GM19043 (cell line): ENCODE measurements around the gene HRG.

ENCODE experiments used
- ATAC-seq: cut with Tn5 transposase; IDR thresholded peaks from one replicate; pipeline ENCODE4 v1.9.1; 2021; ENCODE audit warnings: low read depth; ENCODE audit not compliant: unreplicated experiment

HRG gene

DNA sequence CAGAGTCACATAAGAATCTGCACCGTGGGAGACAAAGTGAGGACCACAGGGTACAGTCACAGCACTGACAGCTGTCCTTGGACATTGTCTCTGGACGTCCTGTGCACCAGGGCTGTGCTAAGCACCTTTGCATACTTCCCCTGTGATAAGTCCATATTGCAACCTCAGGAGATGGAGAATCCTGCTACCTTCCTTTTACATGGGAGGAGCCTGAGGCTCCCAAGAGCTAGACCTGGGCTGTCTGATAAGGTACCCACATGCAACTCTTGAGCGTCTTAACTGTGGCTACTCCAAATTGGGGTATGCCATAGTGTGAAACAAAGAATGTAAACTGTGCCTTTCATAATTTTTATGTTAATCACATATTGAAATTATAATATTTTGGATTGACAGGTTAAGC is 28.1 kb upstream of the HRG start:
- ATAC-seq: no peak

DNA sequence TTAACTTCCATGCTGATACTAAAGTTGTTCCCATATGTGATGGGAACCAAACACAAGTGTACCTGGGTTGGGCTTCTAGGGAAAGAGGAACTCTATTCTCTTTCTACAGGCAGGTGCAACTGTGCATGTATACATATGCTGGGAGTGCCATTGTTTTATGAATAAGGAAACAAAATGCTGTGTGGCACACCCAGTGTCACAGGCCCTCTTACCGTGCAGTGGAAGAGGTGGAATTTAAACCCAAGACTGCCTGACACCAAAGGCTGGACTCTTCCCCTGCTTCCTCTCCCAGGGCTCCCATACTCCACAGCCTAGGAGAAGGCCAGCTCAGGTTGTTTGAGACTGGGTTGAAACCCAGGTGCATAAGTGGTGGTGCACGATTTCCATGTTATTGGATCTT is 27.6 kb upstream of the HRG start:
- no peak for ATAC-seq

DNA sequence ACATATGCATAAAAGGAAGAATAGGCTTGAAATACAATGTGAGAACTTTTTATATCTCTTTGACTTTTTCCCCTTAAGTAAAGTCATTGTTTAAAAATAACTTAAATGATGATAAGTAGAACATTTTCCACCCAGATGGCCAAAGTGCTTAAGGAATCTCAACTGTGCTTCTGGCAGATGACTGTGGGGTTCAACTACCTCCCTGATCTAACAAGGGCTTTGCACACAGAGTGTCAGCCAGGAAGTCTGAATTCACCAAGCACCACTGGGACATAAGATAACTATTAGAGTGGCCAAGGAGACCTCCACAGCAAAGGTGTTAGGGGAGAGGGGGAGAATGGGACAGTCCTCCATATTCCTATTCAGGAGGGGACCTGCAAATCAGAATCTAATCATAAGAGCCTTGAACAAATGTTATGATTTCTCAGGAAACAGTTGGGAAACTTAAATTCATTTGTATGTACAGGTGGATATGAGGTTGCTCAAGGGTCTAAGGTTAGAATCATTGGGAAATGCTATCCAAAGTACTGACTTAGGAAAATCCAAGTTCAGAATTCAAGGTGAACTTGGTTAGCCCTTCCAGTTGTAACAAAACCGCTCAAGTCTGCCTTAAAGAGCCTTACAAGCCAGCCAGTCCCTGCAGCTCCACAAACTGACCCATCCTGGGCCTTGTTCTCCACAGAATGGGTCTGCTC is 25.9 kb upstream of the HRG start, which contains the start of gene FETUB:
FETUB (plus strand) TSS at position 622 of the 695 bp plus-strand sequence; CDS start at position 684, 62 bp downstream.
- no peak for ATAC-seq

DNA sequence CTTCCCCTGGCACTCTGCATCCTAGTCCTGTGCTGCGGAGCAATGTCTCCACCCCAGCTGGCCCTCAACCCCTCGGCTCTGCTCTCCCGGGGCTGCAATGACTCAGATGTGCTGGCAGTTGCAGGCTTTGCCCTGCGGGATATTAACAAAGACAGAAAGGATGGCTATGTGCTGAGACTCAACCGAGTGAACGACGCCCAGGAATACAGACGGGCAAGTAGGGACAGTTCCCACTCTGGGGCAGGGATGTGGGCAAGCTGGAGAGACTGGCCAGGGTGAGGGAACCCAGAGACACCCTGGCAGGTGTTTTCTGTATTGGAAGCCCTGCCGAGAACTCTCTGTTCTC is 25.4 kb upstream of the HRG start:
- no peak for ATAC-seq

DNA sequence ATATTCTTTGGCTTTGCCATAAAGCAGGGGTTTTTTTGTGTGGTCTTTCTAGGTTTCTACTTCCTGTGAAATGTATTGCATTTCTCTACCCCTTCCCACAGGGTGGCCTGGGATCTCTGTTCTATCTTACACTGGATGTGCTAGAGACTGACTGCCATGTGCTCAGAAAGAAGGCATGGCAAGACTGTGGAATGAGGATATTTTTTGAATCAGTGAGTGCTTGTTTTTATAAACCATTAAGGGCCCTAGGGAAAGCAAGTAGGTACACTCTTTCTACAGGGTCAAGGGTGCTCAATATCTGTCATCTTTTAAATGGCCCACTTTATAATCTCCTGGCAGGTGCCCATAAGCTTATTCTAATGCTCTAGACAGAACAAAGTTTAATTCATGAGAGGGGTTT is 24.9 kb upstream of the HRG start:
- ATAC-seq: no peak

DNA sequence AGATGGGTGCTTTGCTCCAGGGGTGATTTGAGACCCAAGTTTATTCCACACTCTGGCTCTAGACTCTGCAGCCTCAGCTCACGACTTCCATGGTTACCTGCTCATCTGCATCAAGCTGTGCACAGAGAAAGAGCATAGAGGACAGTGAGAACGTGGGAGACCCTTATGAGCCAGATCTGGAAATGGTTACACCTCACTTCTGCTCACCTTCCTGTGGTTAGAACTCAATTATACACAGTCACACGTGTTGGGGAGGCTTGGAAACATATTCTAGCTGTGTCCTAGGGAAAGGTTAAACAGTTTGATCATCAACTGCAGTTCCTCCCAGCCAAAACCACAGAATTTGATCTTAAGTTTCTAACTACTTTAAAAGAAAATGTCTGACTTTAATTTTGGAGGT is 23.8 kb upstream of the HRG start:
- ATAC-seq: no peak

DNA sequence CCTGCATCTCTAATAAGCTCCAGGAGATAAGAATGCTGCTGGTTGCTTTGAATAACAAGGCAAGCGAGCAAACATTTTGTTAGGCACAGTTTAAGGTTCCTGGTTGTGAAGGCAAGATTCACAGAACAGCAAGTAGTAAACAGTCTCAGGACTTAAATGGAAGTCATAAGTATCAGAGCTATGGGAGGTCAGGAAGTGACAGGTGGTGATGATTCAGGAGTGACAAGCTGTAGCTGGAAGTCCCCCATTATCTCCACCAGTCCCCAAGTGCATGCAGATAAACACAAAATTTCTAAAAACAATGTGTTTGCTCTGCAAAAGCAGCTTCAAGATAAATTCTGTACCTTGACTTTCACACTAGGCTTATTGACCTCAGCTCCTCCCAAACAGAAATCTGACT is 22.3 kb upstream of the HRG start:
- ATAC-seq: no peak

DNA sequence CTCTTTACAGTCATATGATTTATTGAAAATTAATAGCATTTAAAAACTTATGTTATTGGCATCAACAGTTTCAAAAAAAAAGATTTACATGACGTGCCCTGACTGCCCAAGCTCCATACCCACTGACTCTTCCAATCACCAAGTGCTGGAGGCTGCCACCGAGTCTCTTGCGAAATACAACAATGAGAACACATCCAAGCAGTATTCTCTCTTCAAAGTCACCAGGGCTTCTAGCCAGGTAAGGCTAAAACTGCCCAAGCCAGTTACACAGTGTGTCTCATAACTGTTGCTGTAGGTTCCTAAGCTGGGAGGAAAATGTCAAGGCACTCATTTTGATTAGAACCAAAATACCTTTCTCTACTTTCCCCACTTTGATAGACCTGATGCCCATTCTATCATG is 21.1 kb upstream of the HRG start:
- no peak for ATAC-seq

DNA sequence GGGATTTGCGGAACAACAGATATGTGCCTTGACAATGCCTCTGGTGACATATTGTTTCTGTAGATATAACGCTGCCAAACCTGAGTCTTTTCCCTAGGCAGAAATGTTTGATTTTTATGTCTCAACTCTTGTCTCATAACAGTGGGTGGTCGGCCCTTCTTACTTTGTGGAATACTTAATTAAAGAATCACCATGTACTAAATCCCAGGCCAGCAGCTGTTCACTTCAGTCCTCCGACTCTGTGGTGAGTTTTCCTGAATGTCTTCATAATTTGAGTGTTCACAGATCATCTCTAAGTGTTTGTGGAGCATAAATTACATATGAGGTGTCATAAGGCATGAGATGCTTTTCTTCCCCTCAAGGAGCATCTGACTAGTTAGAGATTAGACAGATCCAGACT is 19.7 kb upstream of the HRG start:
- no peak for ATAC-seq

DNA sequence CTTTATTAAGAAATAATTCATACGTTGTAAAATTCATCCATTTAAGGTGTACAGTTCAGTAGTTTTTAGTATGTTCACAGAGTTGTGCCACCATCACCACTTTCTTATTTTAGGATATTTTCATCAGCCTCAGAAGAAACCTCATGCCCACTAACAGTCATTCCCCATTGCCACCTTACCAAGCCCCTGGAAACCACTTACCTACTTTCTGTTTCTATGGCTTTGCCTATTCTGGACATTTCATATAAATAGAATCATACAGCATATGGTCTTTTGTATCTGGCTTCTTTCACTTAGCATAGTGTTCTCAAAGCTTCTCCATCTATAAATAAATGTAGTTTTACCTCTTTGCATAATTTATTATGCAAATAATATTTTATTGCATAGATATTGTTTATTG is 19.0 kb upstream of the HRG start:
- ATAC-seq: no peak

DNA sequence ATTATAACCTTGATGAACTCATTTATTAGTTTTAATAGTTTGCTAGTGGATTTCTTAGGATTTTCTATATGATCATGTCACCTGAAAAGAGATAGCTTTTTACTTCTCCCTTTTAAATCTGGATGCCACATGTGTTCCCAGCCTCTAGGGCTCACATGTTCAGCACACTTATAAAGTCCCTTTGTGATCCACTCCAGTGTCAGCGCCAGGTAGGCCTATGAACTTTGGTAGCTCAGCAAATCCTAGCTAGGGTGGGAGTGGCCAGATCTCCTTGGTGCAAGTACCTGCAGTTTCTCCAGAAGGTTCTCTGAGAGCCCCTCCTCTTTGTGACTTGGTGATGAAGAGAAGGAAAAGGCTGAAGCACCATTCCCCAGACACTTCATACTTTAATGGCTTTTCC is 17.0 kb upstream of the HRG start:
- no peak for ATAC-seq

DNA sequence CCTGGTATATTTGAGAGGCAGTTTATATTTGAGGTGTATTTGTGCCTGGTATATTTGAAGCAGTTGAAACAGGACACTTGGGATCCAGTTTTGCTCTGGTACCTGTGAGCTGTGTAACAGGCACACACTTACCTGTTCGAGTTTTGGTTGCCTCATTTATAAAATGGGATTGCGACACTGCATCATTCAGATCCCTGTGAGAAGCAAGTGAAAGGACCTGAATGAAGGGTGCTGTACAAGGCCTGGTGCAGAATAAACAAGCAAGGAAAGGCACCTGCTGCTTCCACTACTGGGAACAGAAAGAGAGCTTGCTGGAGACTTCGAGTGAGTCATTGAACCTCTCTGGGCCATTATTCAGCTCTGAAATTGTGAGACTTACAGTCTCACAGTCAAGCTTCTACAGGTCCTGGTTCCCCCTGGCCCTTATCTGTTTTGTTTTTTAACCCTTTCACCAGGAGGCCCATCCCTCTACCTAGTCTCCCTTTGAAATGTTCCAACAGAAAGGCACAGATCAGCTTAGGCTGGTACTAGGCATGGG is 14.1 kb upstream of the HRG start:
- ATAC-seq: no peak

DNA sequence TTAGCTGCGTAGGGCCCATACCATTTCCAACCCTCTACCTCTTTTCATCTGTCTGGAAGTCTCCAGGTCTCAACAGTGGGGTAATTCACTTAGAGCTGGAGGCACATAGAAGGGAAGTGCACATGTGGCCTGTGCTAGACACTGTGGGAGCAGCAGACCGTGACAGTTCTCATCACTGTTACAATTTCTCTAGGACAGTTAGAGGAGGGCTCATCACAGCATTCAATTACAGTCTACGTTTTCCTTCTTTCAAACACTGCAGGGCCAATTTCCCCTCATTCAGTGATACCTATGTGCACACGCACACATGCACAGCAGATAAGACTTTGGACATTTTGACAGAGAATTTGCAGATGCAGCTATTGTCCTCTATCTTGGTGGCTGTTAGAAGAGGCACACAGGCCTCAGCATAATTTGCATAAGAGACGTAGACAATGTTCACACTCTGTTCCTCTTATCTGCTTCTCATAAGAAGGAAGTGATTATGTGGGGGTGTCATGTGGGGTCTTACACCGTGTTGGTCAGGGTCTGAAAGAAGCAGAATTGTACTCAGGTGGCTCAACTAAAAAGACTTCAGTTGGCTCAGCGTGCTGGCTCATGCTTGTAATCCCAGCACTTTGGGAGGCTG is 12.6 kb upstream of the HRG start:
- peak; percentile 98 for ATAC-seq

DNA sequence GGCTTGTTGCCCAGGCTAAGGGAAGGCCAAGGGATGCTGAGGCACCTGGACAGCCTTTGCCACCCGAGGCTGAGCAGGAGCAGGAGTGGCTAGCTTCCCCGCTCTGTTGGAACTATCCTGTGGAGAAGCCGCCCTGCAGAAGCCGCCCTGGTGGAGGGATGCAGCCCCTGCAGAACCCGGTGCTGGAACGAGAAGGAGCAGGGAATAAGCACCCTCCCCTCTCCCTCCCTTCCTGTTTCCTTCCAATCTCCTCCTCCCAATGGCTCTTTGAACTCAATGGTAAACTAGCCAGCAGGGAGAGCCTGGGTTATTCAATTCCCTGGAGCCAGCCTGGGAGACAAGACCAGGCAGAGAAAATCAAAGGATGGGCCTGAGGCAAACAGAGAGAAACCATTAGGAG is 11.8 kb upstream of the HRG start:
- ATAC-seq: no peak

DNA sequence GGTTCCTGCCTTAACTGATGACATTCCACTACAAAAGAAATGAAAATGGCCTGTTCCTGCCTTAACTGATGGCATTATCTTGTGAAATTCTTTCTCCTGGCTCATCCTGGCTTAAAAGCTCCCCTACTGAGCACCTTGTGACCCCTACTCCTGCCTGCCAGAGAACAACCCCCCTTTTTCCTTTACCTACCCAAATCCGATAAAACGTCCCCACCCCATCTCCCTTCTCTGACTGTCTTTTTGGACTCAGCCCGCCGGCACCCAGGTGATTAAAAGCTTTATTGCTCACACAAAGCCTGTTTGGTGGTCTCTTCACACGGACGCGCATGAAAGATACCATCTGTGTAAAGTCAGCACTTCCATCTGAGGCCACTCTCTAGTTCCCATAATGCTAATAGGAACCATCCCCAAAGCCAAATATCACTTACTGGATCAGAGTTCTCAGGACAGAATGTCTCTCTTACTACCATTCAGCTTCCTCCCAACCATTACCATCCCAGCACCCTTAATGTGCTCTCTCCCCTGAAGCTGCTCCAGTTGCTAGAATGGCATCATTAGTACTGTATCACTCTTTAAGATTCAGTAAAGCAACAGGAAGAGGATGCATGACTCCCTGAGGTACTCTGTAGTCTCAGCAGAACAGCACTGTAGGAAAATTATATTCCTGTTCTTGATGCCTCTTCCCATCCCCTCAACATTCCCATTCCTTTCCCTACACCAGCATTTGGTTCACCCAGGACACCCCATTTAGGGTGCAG is 2.3 kb upstream of the HRG start:
- ATAC-seq: no peak

DNA sequence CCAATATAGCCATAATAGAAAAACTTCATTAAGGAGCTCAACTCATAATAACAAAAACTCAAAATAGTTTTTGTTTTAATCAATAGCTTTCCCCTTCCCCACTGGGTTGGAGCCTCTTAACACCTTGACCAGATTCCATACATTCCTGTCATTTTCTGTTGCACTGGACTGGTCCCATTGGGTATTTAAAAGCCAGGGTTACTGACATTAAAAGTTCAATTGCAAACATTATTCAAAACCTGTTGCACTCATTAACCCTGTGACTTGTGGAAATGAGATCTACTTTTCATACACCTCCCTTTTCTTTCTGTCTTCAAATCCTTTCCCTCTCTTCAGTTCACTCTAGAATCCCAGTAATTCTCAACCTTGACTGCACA is 1.7 kb upstream of the HRG start:
- no peak for ATAC-seq

DNA sequence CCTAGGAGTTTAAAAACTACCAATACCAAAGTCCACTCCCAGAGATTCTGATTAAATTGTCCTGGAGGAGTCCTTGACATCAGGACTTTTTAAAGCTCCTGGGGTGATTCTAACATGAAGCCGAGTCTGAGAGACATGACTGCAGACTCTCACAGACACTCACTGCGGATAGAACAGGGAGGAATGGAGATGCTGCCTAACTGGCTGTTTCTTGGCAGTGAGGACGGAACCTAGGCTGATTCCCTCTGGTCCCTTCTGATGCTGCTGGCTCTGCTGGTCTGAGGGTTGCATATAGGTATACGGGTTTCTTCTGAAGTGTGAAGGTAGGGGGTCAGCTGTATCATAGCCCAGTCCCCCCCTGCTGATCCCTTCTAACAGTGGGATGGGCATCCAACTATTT is 1.3 kb upstream of the HRG start:
- no peak for ATAC-seq

DNA sequence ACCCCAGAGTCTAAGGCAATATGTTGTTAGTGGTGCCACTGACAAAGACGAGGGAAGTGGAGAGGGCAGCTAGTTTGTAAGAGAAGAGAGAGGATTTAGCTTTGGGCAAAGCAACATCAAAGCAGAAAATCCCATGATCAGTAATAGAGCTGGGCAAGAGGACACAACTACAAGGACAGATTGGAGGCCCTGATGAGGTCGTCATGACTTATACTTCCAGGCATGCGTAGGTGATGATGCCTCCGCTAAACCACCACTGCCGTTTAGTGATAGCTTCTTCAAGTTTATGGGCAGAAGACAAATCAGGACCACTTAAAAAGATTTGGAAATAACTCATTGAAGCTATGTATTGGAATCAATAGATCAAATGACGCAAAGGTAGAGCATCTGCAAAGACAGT is 2.6 kb downstream of the HRG start:
- no peak for ATAC-seq

DNA sequence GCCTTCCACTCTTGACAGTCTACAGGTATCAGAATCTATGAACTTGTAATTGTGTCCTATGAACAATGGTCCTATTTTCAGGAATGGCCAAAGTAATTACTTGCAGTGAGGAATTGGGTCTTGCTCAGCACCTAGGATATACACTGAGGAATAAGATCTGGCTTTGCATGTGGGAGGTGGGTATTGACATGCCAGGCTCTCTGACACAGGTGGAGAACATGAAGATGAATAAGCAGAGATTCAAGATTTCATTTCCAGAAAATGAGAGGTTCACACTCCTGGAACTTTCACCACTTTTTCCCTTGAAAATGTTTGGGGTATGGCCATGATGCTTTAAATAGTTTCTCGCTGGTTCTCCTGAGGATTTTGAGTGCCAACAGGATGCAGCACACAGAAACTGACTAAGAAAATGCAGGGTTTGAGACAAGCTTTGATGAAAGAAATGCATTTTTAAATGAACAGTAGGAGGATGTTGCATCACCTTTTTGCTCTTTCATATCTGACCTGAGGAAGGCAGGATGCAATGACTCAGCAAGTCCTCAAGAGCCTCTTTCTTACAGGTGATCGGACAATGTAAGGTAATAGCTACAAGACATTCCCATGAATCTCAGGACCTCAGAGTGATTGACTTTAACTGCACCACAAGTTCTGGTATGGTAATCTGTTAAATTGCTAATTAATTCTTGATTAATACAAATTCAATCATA is 3.7 kb downstream of the HRG start:
- ATAC-seq: no peak

DNA sequence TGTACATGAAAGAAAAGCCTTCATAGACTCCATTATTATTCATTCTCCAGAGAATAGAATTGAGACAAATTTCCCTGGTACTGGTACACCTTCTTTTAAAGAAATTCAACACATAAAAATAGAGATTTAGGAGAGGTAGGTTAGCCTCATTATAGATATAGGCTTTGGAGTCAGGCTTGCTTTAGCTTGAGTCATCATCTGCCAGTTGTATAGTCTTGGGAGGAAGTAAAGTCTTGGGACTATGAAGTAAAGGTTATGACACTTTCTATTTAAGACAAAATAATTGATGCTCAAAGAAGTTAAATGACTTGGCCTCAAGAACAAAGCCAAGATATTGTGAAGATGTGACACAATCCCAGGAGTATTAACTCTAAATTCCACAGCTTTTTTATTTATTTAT is 4.3 kb downstream of the HRG start:
- no peak for ATAC-seq

DNA sequence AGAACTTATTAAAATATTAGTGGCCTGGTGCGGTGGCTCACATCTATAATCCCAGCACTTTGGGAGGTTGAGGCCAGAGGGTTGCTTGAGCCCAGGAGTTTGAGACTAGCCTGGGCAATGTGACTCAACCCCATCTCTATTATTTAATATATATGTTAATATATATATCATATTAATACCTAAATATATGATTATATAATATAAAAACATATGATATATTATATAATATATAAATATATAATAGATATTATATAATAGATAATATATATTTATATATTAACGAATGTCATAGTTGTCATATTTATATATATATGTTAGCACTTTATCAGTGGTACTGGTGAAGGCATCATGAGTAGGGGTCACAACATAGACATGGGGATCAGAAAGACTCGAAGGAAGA is 5.2 kb downstream of the HRG start:
- ATAC-seq: no peak
